ENCODE measurements around the gene POLN.

GRCh38 chr4:2246384-2247127 is 4.6 kb upstream of the POLN start:
- TF ChIP-seq EZH2 (IDR thresholded peaks at IDR 0.05; ENCODE audit: borderline replicate concordance, low read length) = no peak
- no peak for TF ChIP-seq CTCF (conservative IDR thresholded peaks at IDR 0.05 in 1 of 2, IDR thresholded peaks at IDR 0.05 in 1 of 2; ENCODE audit: extremely low read depth in 1 of 2, insufficient read depth in 1 of 2, low read depth in 1 of 2, low read length in 2 of 2)
